Ramos (cell line): ENCODE results near the gene DHCR24.
"Not testable (repeated sequence)": the region's sequence is repeated elsewhere in the genome, so short reads cannot be mapped to it uniquely, and the experiment has no call there.

Source experiments
- in situ Hi-C: fragments of 300-500 bp; cut with MboI; formaldehyde crosslinking; loops from one replicate; pipeline ENCODE4 v1.14.3; 2022; ENCODE audit warnings: low sequenced_read_pairs; ENCODE audit not compliant: unreplicated experiment

The DHCR24 gene

GRCh38 chr1:54886724-54887664 is at the start of gene DHCR24:
DHCR24 (minus strand) TSS chr1:54887195; CDS start chr1:54887119, 76 bp downstream.
- in situ Hi-C loops, result no loop called here

- in situ Hi-C loops, result no loop called here
These were observed 49.8 kb upstream of the DHCR24 start for GRCh38 chr1:54936791-54937190.

GRCh38 chr1:54934869-54935268 is 47.9 kb upstream of the DHCR24 start:
- in situ Hi-C loops, result no loop called here

GRCh38 chr1:54934081-54934480 is 47.1 kb upstream of the DHCR24 start:
- in situ Hi-C loops, result not testable (repeated sequence)

- in situ Hi-C loops, result no loop called here
These were observed 44.4 kb upstream of the DHCR24 start for GRCh38 chr1:54931275-54931840.

GRCh38 chr1:54929700-54930099 is 42.7 kb upstream of the DHCR24 start:
- in situ Hi-C loops, result no loop called here

- in situ Hi-C loops, result no loop called here
These were observed 41.3 kb upstream of the DHCR24 start for GRCh38 chr1:54928327-54928726.

GRCh38 chr1:54927472-54928240 is 40.7 kb upstream of the DHCR24 start:
- in situ Hi-C loops, result no loop called here

GRCh38 chr1:54926970-54927369 is 40.0 kb upstream of the DHCR24 start:
- in situ Hi-C loops, result no loop called here

GRCh38 chr1:54922921-54923421 is 36.0 kb upstream of the DHCR24 start:
- in situ Hi-C loops, result no loop called here

- in situ Hi-C loops, result no loop called here
These were observed 35.2 kb upstream of the DHCR24 start for GRCh38 chr1:54922040-54922761.

GRCh38 chr1:54919367-54920359 is 32.7 kb upstream of the DHCR24 start:
- in situ Hi-C loops, result no loop called here

- in situ Hi-C loops, result not testable (repeated sequence)
These were observed 24.1 kb upstream of the DHCR24 start for GRCh38 chr1:54911076-54911475.

GRCh38 chr1:54906586-54906985 is 19.6 kb upstream of the DHCR24 start:
- in situ Hi-C loops, result no loop called here

- in situ Hi-C loops, result no loop called here
These were observed 17.6 kb upstream of the DHCR24 start for GRCh38 chr1:54904476-54905048.

GRCh38 chr1:54894271-54894670 is 7.3 kb upstream of the DHCR24 start:
- in situ Hi-C loops, result no loop called here

GRCh38 chr1:54892586-54892985 is 5.6 kb upstream of the DHCR24 start:
- in situ Hi-C loops, result no loop called here

- in situ Hi-C loops, result no loop called here
These were observed 2.2 kb upstream of the DHCR24 start for GRCh38 chr1:54889132-54889725.
